HepG2 (cell line): ENCODE measurements around the gene SCUBE1. TPM values are rescaled to one million over a fixed set of nuclear protein-coding genes. Genes with fewer than 3 reads are reported as not detected.

ENCODE experiments used
- AHR ChIP-seq: IDR thresholded peaks from 2 replicates; pipeline ENCODE4 v1.6.1; 2018; ENCODE audit warnings: missing genetic modification reagents, missing compliant biosample characterization
- ATF7-NPFF ChIP-seq: sonication (generic); formaldehyde crosslinking; IDR thresholded peaks from 2 replicates; pipeline ENCODE4 v1.8.1; 2023; ENCODE audit warnings: mild to moderate bottlenecking, low read depth, missing genetic modification reagents, moderate library complexity
- BORCS8-MEF2B ChIP-seq: sonication (generic); formaldehyde crosslinking; IDR thresholded peaks from 2 replicates; pipeline ENCODE4 v1.8.0; 2022; ENCODE audit warnings: mild to moderate bottlenecking, missing genetic modification reagents
- CBFB ChIP-seq: sonication (generic); formaldehyde crosslinking; IDR thresholded peaks from 2 replicates; pipeline ENCODE4 v1.4.0; 2020; ENCODE audit warnings: missing genetic modification reagents
- ERF ChIP-seq: IDR thresholded peaks from 2 replicates; pipeline ENCODE4 v1.6.1; 2018; ENCODE audit warnings: missing biosample characterization, missing genetic modification reagents
- FOXA3 ChIP-seq: IDR thresholded peaks from 2 replicates; pipeline ENCODE4 v1.6.1; 2016; ENCODE audit warnings: missing genetic modification reagents, missing compliant biosample characterization
- HDAC2 ChIP-seq: sonication (generic); formaldehyde crosslinking; IDR thresholded peaks from 2 replicates; pipeline ENCODE4 v1.4.0; 2020; ENCODE audit warnings: missing genetic modification reagents
- HNRNPL ChIP-seq: fragments of 200-400 bp; formaldehyde crosslinking; IDR thresholded peaks from 2 replicates; pipeline ENCODE4 v1.6.1; 2017; ENCODE audit warnings: mild to moderate bottlenecking, low read depth, low read length
- HOXA3 ChIP-seq: sonication (generic); formaldehyde crosslinking; IDR thresholded peaks from 2 replicates; pipeline ENCODE4 v1.5.0; 2020; ENCODE audit warnings: missing genetic modification reagents
- JUN ChIP-seq: sonication (generic); formaldehyde crosslinking; IDR thresholded peaks from 2 replicates; pipeline ENCODE4 v1.4.0; 2020; ENCODE audit warnings: mild to moderate bottlenecking, missing genetic modification reagents
- MAZ ChIP-seq, 2 experiments: sonication (generic) in 1 of 2; formaldehyde crosslinking in 1 of 2; IDR thresholded peaks; 2 replicates each; pipeline versions ENCODE4 v1.5.0 to v1.6.1; 2012 to 2020; ENCODE audit warnings: low read depth in 2 of 2, mild to moderate bottlenecking in 2 of 2, borderline replicate concordance in 1 of 2, improper control_type of control experiment in 1 of 2, low read length in 1 of 2, missing genetic modification reagents in 1 of 2, moderate library complexity in 1 of 2
- MTF1 ChIP-seq: sonication (generic); formaldehyde crosslinking; IDR thresholded peaks from 2 replicates; pipeline ENCODE4 v1.5.0; 2020; ENCODE audit warnings: missing genetic modification reagents
- PITX1 ChIP-seq: sonication (generic); formaldehyde crosslinking; IDR thresholded peaks from 2 replicates; pipeline ENCODE4 v1.5.1; 2020; ENCODE audit warnings: mild to moderate bottlenecking, missing genetic modification reagents
- RAD21 ChIP-seq: fragments of 450-650 bp; formaldehyde crosslinking; IDR thresholded peaks from 2 replicates; pipeline ENCODE4 v1.5.0; 2020; ENCODE audit warnings: mild to moderate bottlenecking
- SRSF9 ChIP-seq: fragments of 200-400 bp; formaldehyde crosslinking; IDR thresholded peaks from 2 replicates; pipeline ENCODE4 v1.6.1; 2018; ENCODE audit warnings: borderline replicate concordance, mild to moderate bottlenecking, low read depth, low read length; ENCODE audit not compliant: insufficient read depth, poor library complexity, severe bottlenecking
- STAG1 ChIP-seq: sonication (generic); formaldehyde crosslinking; IDR thresholded peaks from 2 replicates; pipeline ENCODE4 v1.4.0; 2020; ENCODE audit warnings: missing genetic modification reagents
- STAT5B ChIP-seq: sonication (generic); formaldehyde crosslinking; IDR thresholded peaks from 2 replicates; pipeline ENCODE4 v1.4.0; 2020; ENCODE audit warnings: missing genetic modification reagents
- TARDBP ChIP-seq: sonication (generic); formaldehyde crosslinking; IDR thresholded peaks from 2 replicates; pipeline ENCODE4 v1.8.0; 2022; ENCODE audit warnings: mild to moderate bottlenecking, missing genetic modification reagents
- ZFP37 ChIP-seq: sonication (generic); formaldehyde crosslinking; IDR thresholded peaks from 2 replicates; pipeline ENCODE4 v1.4.0; 2020; ENCODE audit warnings: missing genetic modification reagents, borderline replicate concordance
- ZNF83 ChIP-seq: sonication (generic); formaldehyde crosslinking; IDR thresholded peaks from 2 replicates; pipeline ENCODE4 v1.4.0; 2020; ENCODE audit warnings: missing genetic modification reagents, mild to moderate bottlenecking, borderline replicate concordance
- ZSCAN21 ChIP-seq: sonication (generic); formaldehyde crosslinking; IDR thresholded peaks from 2 replicates; pipeline ENCODE4 v1.8.0; 2022; ENCODE audit warnings: mild to moderate bottlenecking, missing genetic modification reagents, moderate library complexity, borderline replicate concordance
- polyA plus RNA-seq, 8 experiments: library from polyadenylated mRNA; depleted of rRNA in 3 of 8; stranded (reverse) in 7 of 8; unstranded in 1 of 8; fragments of >200 nt; fragmentation: Illumina TruSeq in 4 of 8; extraction: Trizol in 4 of 8; gene quantifications; 2 replicates each; pipeline versions ENCODE4 v1.2.1 to v1.2.3, GENCODE V29; 2011 to 2016; ENCODE audit warnings: low read depth in 4 of 8, missing spikeins in 1 of 8, mixed read lengths in 1 of 8; ENCODE audit not compliant: insufficient read depth in 1 of 8
- total RNA-seq, 5 experiments: library from RNA; depleted of rRNA; stranded (reverse); fragments of >200 nt; fragmentation: Illumina TruSeq; extraction: Trizol; gene quantifications; 2 replicates each; pipeline ENCODE4 v1.2.3, GENCODE V29; 2016; ENCODE audit warnings: low read depth in 1 of 5
- TF ChIP-seq, protein P1 (sequence below): sonication (generic); formaldehyde crosslinking; IDR thresholded peaks from 2 replicates; pipeline ENCODE4 v1.4.0; 2020; ENCODE audit warnings: missing genetic modification reagents, borderline replicate concordance
- TF ChIP-seq, protein P2 (sequence below), 2 experiments: sonication (generic) in 1 of 2; formaldehyde crosslinking in 1 of 2; IDR thresholded peaks; 2 replicates each; pipeline versions ENCODE4 v1.4.0 to v1.6.1; 2018 to 2020; ENCODE audit warnings: missing genetic modification reagents in 2 of 2, borderline replicate concordance in 1 of 2, low read depth in 1 of 2, mild to moderate bottlenecking in 1 of 2, missing biosample characterization in 1 of 2

SCUBE1 gene
- total and polyA plus RNA-seq, 2 of the 13 experiments (the other 11 are each of a cell fraction or from before 2014, with no cell fraction given) = under 0.01 to 0.05 TPM

DNA sequence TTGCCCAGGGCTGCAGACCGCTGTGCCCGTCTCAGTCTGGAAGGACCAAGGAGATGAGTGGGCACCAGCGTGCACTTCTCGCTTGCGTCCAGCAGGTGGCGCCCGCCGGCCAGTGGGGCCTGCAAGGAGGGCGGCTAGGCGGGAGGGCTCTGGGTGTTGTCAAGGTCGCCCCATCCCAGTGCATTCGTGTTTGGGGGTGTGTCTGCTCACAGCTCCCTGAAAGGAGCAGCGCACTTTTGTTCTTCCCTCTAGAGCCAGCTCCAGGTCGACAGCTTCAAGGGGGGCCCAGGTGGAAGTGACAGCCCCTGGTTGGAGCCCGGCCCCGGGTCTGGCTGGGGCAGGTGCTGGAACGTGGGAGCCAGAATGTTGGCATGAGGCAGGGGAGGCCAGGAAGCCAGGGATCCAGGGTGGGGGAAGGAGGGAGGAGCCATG lies 45.3 kb upstream of the SCUBE1 start (continued):
- TF ChIP-seq ZSCAN21 (CRISPR knock-in tag) (no peak), ATF7-NPFF (CRISPR knock-in tag) (no peak), SRSF9 (no peak), AHR (CRISPR knock-in tag) (peak; percentile 69; the same call in 1 of the 2 replicates), JUN (0 out of 2 replicates have a peak, but pooled peaks have one; percentile 26), BORCS8-MEF2B (CRISPR knock-in tag) (peak; percentile 65; the same call in 1 of the 2 replicates), RAD21 (CRISPR knock-in tag) (peak; percentile 93), FOXA3 (CRISPR knock-in tag) (peak; percentile 28; the same call in 1 of the 2 replicates), STAG1 (CRISPR knock-in tag) (peak; percentile 98), TARDBP (CRISPR knock-in tag) (peak; percentile 58; the same call in 1 of the 2 replicates), MTF1 (CRISPR knock-in tag) (no peak), STAT5B (CRISPR knock-in tag) (no peak), ZNF83 (CRISPR knock-in tag) (0 out of 2 replicates have a peak, but pooled peaks have one; percentile 32), PITX1 (CRISPR knock-in tag) (peak; percentile 50; the same call in 1 of the 2 replicates), MAZ (IDR thresholded peaks at IDR 0.05; ENCODE audit: borderline replicate concordance, low read depth, low read length) (0 out of 2 replicates have a peak, but pooled peaks have one; percentile 11), MAZ (CRISPR knock-in tag; IDR thresholded peaks at IDR 0.05; ENCODE audit: low read depth) (peak; percentile 55; the same call in 1 of the 2 replicates), HOXA3 (CRISPR knock-in tag) (0 out of 2 replicates have a peak, but pooled peaks have one; percentile 26), ZFP37 (CRISPR knock-in tag) (0 out of 2 replicates have a peak, but pooled peaks have one; percentile 10), HDAC2 (CRISPR knock-in tag) (peak; percentile 35; the same call in 1 of the 2 replicates), ERF (CRISPR knock-in tag) (peak; percentile 39; the same call in 1 of the 2 replicates), HNRNPL (peak; percentile 73; the same call in 1 of the 2 replicates), CBFB (CRISPR knock-in tag) (peak; percentile 47; the same call in 1 of the 2 replicates)
- TF ChIP-seq, protein P1, sequence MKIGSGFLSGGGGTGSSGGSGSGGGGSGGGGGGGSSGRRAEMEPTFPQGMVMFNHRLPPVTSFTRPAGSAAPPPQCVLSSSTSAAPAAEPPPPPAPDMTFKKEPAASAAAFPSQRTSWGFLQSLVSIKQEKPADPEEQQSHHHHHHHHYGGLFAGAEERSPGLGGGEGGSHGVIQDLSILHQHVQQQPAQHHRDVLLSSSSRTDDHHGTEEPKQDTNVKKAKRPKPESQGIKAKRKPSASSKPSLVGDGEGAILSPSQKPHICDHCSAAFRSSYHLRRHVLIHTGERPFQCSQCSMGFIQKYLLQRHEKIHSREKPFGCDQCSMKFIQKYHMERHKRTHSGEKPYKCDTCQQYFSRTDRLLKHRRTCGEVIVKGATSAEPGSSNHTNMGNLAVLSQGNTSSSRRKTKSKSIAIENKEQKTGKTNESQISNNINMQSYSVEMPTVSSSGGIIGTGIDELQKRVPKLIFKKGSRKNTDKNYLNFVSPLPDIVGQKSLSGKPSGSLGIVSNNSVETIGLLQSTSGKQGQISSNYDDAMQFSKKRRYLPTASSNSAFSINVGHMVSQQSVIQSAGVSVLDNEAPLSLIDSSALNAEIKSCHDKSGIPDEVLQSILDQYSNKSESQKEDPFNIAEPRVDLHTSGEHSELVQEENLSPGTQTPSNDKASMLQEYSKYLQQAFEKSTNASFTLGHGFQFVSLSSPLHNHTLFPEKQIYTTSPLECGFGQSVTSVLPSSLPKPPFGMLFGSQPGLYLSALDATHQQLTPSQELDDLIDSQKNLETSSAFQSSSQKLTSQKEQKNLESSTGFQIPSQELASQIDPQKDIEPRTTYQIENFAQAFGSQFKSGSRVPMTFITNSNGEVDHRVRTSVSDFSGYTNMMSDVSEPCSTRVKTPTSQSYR (CRISPR knock-in tag) = peak; percentile 16; the same call in 1 of the 2 replicates
- TF ChIP-seq, protein P2, sequence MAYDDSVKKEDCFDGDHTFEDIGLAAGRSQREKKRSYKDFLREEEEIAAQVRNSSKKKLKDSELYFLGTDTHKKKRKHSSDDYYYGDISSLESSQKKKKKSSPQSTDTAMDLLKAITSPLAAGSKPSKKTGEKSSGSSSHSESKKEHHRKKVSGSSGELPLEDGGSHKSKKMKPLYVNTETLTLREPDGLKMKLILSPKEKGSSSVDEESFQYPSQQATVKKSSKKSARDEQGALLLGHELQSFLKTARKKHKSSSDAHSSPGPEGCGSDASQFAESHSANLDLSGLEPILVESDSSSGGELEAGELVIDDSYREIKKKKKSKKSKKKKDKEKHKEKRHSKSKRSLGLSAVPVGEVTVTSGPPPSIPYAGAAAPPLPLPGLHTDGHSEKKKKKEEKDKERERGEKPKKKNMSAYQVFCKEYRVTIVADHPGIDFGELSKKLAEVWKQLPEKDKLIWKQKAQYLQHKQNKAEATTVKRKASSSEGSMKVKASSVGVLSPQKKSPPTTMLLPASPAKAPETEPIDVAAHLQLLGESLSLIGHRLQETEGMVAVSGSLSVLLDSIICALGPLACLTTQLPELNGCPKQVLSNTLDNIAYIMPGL (CRISPR knock-in tag; IDR thresholded peaks at IDR 0.05; ENCODE audit: borderline replicate concordance in 1 of 2, low read depth in 1 of 2) = peak; percentile 40 to 54; a peak in 2 of 4 replicates
